Limb (tissue), 2 donors: ENCODE data around the gene UBE3C.
"Not testable (repeated sequence)": the region's sequence is repeated elsewhere in the genome, so short reads cannot be mapped to it uniquely, and the experiment has no call there.

Experiments
- DNase-seq, 2 donors: peaks; one replicate each; pipeline ENCODE4 v3.0.0-alpha.2; 2016; ENCODE audit errors: extremely low spot score in 2 of 2

UBE3C gene

DNA sequence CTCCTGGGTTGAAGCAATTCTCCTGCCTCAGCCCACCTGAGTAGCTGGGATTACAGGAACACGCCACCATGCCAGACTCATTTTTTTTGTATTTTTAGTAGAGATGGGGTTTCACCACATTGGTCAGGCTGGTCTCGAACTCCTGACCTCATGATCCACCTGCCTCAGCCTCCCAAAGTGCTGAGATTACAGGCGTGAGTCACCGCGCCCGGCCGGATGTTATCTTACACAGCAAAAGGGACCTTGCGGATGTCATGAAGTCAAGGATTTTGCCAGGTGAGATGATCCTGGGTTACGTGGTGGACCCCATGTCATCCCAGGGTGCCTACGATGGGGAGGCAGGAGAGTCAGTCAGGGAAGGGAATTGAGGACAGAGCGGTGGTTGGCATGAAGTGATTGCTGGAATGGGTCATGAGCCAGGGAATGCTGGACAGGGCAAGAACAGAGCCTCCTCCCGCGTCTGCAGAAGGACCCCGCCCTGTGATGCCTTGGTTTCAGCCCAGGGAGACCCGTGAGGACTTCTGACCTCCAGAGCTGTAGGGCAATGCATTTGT is 8.7 kb upstream of the UBE3C start:
- no peak for DNase-seq

DNA sequence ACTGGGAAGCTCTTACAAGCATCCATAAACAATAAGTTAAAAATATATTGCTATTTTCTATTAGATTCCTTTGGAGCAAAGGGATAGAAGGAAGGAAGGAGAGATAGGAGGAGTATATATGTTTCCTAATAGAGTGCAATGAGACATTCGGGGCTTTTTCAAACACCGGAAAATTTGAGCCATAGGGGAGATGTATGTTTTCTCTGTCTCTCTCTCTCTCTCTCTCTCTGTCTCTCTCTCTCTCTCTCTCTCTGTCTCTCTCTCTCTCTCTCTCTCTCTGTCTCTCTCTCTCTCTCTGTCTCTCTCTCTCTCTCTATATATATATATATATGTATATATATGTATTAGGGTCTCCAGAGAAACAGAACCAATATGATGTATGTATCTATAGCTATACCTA is 7.9 kb upstream of the UBE3C start:
- not testable (repeated sequence) for DNase-seq

DNA sequence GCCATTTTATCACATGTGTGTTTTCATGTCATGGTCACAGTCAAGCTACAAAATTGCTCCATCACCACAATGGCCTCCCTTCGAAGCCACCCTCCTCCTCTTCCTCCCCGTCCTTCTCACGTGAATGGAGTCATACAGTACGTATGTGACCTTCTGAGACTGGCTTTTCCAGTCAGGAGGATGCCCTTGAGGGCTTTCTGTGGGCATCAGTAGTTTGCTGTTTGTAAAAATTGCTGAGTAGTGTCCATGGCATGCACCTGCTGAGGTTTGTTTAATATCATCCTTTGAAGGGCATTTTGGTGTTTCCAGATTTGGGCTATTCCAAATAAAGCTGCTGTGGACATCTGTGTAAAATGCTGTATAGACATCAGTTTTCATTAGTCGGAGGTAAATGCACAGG is 5.9 kb upstream of the UBE3C start:
- no peak for DNase-seq

DNA sequence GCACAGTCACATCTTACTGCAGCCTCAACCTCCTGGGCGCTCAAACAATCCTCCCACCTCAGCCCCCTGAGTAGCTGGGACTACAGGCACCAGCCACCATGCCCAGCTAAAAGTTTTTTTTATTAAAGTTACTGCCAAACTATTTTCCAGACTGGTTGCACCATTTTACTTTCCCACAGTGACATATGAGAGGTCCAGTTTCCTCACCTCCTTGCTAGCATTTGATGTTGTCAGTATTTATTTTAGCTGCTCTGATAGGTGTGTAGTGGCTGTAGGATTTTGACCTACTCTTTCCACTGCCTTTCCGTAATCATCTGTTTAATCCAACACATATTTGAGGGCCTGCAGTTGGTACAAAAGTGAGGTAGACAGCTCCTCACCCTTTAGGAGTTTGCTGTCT is 5.4 kb upstream of the UBE3C start:
- no peak for DNase-seq

DNA sequence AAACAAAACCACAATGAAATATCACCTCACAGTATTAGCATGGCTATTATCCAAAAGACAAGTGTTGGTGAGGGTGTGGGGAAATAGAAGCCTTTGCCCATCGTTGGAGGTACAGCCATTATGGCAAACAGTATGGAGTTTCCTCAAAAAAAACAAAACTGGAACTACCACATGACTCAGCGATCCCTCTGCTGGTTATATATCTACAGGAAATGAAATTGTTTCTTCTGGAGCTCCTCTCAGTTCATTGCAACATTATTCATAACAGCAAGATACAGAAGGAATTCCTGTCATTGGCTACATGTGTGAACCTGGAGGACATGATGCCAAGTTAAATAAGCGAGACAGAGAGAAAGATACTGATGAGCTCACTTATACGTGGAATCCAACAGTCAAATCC is 2.4 kb upstream of the UBE3C start:
- no peak for DNase-seq

DNA sequence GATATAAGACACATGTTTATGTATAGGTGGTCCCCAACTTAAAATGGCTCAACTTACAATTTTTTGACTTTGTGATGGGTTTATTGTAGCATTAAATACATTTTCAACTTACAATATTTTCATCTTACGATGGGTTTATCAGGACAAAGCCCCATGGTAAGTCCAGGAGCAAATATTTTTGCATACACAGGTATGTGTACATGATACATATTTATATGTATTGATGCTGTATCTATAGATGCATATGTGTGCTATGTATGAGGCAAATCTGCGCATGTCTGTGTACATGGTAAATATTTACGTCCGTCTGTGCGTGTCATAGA is 664 bp upstream of the UBE3C start:
- no peak for DNase-seq

DNA sequence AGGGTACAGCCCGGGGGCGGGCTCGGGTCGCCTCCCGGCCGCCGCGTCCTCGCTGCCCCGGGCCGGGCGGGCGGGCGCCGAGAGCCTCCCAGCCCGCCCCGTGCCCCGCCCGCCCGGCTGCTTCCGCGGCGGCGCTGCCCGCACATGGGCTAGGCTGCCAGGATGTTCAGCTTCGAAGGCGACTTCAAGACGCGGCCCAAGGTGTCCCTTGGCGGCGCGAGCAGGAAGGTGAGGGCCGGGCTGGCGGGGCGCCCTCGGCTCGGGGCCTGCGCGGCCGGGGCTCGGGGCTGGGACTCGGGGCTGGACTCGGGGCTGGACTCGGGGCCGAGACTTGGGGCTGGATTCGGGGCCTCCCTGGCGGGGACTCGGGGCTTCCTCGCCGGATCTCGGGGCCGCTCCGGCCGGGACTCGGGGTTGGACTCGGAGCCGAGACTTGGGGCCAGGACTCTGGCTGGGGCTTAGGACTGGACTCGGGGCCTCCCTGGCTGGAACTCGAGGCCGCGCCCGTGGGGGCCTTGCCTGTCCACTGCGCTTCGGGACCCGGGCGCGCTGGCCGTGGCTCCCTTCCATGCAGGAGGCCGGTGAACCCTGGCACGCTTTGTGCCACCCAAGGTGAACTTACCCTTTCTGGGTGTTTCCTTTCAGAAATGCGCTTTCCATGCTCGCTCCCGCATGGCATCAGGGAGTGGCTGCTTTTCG is 534 bp downstream of the UBE3C start:
- DNase-seq = no peak

DNA sequence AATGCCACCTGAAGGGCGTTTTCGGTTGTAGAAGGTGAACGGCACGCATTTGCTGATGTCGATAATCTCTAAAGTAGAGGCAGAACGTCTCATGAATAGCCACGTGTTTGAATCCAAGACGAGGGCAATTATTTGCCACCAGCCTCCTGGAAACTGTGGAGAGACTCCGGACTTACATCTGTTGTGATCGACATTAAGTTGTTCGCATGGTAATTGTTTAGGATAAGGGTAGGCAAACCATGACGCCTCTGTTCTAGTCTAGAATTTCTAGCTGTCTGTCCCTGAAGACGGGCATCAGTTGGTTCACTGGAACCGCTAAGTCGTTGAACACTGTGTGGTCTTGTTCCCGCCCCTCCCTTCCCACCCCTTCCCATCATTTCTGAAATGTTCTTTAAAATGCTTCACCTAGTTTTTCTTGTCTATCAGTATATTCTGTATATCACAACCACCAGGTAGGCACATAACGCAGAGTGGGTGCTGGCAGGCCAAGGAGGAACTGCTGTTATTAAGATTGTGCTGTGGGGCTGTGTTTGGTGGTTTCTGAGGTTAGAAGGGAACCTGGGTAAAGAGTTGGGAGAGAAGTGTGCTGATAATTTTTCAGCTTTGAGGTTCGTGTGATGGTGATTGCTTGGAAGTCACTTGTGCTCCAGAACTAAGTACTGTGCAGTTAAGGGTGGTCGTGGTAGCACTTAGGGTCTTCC is 1.2 kb downstream of the UBE3C start:
- DNase-seq = no peak

DNA sequence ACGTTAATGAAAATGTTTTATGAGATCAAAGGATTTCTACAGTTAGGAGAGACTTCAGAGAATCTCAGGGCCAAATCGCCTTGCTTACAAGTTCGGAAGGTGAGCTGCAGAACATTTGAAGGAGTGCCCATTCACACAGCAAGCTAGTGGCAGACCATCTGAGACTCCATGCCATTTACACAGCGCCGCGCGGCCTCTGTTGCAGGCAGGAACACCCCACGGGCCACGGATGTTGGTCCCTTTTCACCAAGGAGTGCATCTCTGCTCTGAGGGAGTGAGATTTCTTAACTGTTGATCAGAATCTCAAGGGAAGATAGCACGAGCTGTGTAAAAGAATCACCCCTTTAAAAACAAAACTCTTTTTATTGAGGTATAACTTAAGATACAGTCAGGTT is 1.8 kb downstream of the UBE3C start:
- DNase-seq = no peak

DNA sequence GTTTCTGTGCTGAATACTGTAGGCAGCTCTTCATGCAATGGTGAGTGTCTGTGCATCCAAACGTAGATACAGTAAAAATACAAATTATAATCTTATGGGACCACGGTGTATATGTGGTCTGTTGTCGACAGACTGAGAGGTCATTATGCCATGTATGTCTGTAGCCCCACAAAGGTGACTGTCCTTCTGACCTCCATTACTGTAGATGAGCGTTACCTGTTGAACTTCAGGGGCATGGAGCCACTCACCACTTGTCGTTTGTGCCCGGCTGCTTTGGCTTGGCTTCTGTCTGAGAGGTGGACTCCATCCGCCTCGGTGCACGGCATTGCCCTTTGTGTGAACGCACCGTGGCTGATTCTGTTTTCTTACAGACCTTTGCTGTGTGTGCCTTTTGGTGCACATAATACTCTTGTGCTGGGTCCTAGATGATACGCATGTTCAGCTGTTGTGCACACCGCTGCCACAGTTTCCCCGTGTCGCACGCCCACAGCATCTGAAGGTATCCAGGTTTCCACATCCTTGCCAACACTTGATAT is 2.9 kb downstream of the UBE3C start:
- DNase-seq = no peak

DNA sequence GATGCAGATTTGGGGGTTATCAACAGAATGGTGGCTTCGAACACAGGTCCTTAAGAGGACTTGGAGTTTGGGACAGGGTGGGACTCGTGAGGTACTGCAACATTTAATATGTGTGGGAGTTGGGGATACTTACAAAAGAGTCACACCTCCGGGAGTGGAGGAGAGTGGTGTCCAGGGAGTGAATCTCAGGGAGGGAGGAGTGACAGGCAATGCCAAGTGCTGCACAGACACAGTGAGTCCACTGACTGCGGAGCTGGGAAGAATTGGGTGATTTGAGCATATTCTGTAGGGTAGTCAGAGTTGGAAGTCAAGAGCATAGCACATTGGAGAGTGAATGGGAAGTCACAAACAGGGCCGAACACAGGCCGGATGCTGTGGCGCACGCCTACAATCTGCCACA is 5.1 kb downstream of the UBE3C start:
- DNase-seq = no peak

DNA sequence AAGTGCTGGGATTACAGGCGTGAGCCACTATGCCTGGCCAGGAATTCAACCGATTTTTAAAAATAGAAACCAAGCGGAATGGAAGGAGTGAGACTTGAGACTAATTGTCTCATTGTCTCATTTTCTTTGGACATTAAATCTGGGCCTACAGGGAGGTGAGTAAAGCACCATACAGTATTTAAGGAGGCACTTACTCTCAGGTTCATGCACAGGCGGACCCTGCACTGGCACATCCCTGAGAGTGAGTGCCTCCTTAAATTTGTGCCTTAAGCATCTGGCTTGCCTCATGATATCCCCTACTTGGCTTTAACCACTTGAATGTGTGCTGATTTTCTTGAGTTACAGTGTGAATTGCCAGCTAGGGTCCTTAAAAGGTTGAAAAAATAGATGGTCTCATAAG is 10.6 kb downstream of the UBE3C start:
- no peak for DNase-seq

DNA sequence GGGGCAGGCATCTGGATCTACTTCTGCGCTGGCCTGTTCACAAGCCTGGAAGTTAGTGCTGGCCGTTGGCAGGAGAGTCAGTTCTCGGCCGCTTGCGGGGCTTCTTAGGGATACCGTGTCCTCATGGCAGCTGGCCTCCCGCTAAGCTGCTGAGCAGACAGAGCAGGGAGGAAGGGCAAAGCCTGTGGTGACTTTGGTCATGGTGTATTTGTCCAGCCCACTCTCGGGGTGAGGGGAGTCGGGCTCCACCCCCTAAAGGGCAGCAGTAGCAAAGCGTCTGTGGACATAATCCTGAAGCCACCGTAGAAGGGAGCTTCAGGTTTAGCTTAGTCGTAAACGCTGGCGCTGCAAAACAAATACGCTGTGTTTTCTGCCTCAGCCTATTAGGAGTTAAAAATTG is 12.2 kb downstream of the UBE3C start:
- peak; percentile 27 to 40 for DNase-seq

DNA sequence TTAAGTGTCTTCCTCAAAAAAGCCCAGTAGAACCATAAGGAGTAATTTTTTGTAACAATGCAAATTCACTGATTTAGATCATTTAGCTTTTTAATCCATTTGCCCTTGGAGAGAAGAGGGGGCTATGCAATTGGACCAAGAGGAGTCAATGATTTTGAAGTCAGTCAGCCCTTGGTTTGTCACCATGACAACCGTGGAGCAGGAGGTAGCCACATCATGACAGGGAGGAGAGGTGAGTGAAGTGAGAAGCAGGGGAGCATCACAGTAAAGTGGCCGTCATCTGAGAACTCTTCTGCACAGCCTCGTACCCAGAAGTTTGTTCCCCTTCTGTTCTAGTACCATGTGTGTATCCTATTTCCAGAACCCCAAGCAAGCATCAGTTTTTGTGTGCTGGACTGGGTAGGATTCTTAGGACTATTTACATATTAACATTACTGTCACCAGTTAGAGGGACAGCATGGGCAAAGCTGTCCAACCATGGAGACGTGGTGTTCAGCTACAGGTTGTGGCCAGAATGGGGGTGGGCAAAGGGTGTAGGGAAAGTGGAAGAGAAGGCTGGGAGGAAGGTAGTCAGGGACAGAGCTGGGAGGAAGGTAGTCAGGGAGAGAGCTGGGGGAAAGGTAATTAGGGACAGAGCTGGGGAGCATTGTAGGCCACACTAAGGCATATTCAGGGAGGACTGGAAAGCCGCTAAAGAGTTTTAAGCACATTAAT is 13.1 kb downstream of the UBE3C start:
- DNase-seq = no peak

DNA sequence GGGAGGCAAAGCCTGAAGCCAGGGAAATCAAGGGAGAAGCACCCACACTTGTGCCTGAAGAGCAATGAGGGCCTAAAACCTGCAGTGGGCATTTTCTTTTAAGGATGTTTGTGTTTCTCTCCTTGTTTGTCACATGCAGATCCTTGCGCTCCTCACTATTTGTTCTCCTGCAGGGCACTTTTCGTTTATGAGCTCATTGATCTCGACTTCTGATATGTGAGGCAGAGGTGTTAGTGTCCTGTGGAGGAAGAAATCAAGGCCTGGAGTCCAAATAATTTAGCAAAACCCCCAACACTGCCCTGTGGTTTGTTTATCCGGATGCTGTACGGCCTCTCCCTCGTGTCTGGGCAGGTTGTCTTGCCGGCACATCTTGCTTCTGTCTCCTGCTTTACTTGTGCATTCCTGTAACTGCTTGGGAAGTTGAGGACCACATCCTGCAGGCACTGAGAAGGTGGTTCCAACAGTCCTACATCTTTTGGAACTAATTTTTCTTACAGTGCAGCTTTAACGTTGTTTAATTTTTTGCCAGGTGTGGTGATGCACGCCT is 13.7 kb downstream of the UBE3C start:
- no peak for DNase-seq

DNA sequence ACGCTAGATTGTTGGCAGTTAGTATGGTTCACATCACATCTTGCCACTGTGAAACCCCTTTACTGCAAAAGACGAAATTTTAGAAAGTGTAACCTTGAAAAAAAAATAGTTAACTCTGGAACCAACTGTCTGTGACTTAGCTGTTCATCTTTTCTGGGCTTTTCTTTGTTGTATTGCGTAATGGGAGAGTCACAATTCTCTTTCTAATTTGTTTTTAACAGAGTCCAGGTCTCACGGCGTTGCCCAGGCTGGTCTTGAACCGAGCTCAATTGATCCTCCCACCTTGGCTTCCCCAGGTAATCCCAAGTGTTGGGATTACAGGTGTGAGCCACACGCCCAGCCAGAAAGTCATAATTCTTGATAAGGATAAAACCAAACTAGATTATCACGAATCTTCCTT is 14.5 kb downstream of the UBE3C start:
- no peak for DNase-seq

DNA sequence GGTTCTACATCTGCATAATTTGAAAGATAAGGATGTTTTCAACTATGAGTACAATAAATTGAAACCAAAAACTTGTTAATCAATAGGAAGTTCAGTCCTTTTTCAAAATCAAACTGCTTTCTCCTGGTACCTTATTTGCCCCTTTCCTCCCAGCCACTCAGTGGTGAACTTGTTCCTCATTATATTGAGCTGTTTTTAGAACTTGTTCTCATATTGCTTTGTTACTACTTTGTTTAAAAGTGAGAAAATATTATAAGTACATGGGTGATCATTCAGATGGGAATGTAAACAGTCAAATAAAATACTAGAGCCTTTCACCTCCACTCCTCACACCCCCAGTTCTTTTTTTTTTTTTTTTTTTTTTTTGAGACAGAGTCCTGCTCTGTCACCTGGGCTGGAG is 17.2 kb downstream of the UBE3C start:
- no peak for DNase-seq

DNA sequence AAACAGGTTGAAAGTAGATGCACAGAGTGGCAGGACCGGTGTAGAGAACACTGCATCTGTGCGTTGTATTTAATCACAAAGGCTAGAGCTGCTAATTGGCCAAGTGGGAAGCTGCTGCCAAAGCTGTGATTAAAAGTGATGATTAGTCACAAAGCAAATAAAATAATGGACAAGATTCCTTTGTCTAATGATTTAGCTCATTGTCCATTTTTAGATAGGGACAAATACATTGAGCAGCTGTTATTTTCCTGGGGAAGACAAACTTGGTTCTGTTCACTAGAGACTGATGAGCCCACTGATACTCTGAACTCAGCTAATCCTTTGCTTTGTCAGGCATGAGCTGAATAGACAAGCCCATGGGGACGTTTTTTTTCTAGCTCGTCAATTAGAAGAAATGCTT is 19.7 kb downstream of the UBE3C start:
- DNase-seq = no peak

DNA sequence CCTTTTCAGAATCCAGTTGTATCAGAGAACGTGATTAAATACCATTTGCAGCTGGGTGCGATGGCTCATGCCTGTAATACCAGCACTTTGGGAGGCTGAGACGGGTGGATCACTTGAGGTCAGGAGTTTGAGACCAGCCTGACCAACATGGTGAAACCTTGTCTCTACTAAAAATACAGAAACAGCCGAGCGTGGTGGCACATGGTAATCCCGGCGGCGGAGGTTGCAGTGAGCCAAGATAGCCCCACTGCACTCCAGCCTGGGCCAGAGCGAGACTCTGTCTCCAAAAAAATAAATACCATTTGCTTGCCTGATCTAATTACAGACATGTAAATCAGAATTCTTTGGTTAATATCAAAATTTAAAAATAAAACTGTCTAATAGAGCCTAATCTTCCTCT is 20.8 kb downstream of the UBE3C start:
- not testable (repeated sequence) for DNase-seq

DNA sequence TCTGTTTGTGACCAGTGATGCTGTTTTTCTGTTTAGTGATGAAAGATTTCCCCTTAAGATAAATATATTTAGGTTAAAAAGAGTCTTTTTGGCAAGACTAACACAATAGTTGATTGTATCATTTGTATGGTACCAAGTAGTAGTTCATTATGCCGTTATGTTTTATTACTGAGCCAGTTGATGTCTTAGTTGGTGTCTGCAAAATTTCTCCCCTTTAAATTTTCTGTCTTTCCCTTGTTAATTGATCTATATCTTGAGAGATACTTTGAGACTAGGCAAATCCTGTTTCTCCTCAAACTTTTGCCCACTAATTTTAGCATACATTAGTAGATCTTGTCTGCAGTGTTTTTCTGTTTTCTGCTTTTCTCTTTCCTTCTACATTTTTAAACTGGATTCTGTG is 21.7 kb downstream of the UBE3C start:
- no peak for DNase-seq

DNA sequence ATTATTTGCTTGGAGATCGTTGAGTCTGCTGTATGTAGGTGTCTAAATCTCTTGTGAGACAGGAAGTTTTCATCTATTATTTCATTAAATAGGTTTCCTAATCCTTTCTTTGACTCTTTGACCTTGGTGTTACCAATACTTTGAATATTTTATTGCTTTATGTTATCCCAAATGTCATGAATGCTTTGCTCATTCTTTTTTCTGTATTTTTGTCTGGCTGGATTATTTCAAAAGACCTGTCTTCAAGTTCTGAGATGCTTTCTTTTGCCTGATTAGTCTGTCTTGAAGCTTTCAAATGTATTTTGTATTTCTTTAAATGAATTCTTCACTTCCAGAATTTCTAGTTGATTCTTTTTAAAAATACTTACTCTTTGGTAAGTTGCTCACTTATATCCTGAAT is 27.3 kb downstream of the UBE3C start:
- no peak for DNase-seq

DNA sequence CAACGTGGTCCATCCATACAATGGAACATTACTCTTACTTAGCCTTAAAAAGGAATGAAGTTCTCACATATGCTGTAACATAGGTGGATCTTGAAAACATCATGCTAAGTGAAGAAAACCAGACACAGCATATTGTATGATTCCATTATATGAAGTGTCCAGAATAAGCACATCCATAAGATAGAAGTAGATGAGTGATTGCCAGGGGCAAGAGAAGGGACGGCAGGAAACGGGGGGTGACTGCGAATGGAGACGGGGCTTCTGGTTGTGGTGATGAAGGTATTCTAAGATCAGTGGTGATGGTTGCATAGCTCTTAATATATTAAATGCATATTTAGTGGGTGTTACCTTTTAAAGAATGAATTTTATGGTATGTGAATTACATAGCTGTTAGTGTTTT is 29.8 kb downstream of the UBE3C start:
- DNase-seq = no peak
